HG02678 (cell line): Measurements from ENCODE around the gene CCNA2.

Experiments used
- ATAC-seq: cut with Tn5 transposase; IDR thresholded peaks from one replicate; pipeline ENCODE4 v1.9.1; 2021; ENCODE audit warnings: mild to moderate bottlenecking, moderate library complexity; ENCODE audit not compliant: unreplicated experiment

The CCNA2 gene

DNA sequence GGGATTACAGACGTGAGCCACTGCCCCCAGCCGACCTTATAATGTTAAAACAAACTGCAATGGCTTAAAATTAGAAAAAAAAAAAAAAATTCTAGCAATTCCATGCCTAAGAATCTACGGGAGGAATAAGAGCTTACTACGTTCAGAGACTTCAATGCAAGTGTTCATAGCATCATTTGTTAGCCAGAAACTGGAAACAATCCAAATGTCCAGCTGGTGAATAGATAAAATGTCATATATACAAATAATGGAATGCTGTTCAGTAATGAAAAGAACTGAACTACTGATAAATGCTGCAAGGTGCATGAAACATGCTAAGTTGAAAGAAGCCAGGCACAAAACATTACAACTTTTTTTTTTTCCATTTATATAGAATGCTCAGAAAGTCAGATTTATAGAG lies 17.3 kb downstream of the CCNA2 start:
- ATAC-seq, result no peak

DNA sequence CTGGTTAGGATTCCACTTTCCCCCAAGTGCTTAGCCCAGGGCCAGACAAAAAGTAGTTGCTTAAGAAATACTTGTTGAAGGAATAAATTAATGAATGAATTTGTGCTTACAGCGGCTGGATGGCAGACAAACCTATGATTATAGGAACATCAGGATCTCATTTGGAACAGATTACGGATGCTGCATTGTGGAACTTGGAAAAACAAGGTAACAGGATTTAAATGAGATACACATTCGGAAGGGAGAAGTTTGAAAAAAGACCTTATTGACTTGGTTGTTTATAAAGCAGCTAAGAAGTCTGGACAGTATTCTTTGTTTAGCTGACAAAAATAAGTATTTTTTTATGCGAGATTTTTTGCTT lies 22.0 kb downstream of the CCNA2 start:
- ATAC-seq, result no peak

DNA sequence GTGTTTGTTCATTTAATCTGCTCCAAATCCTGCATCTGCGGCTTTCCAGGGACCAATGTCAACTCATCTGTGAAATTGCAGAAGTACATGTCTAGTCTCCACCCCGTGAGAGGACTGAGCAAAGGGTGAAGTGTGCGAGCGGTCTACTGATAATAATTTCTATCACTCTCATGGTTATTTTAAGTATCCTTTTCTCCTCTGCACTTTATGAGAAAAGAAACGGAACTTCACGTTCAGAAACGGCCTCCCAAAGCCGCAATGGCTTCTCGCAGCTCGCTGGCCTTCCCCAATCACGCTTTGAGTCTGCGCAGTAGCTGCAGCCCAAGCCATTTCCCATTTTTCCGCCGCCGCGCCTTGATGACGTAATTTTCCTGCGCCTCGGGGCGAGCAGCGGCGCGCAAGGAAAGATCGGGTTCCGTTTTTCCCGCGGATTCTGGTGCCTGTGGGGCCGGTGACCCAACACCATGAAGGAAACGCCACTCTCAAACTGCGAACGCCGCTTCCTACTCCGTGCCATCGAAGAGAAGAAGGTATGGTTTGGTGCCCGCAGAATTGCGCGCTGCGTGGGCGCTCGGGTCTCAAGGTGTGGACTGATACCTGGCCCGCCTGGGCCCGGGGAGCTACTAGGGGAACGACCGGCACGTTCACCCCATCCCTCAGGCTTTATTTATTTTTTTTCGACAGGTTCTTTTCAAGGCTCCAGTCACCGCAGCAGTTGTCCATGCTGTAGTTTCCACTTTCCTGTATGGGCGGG lies 22.5 kb downstream of the CCNA2 start, which contains the start of gene EXOSC9:
Gene EXOSC9, plus strand, starts transcription at position 363 of the 754 bp plus-strand sequence. Its CDS starts 102 bp downstream, at position 465.
- ATAC-seq, result peak; percentile 85

DNA sequence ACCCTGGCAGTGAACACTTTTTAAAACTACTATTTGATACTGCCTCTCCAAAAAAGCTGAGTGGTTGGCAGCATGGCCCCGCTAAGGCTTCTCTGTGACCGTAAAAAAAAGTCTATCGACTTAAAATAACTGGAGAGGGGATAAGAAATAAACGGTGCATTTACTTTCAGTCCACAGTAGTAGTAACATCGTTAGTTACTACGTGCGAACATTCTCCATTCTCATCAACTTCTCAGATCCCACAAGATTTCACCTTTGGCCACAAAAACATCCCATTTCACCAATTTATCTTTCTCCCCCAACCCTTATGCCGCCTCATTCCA lies 23.1 kb downstream of the CCNA2 start:
- peak; percentile 29 for ATAC-seq

DNA sequence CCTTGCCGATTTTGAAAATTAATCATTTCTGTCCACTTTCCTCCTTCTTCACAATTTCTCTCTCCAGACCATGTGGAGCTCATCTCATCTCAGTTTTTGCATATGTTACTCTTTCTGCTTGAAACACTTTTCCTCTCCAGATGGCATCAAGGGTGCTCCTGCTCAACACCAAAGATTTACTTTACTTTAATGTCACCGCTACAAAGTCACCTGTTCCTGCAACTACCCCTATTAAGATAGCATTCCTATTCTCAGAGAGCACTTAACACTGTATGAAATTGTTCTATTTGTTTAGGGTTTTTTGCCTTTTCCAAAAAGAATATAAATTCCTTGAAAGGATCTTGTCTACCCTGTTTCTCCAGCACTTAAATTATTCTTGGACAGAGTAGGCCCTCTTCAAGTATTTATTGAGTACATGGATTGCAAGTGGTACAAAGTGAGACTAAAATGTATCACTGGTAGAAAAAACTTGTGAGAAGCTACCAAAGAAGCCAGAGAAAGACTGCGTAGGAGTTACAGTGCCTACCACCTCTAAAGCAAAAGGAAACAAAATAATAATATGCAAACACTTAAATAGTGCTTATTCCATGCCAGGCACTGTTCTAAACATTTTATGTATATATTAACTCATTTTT lies 23.7 kb downstream of the CCNA2 start:
- ATAC-seq, result no peak

DNA sequence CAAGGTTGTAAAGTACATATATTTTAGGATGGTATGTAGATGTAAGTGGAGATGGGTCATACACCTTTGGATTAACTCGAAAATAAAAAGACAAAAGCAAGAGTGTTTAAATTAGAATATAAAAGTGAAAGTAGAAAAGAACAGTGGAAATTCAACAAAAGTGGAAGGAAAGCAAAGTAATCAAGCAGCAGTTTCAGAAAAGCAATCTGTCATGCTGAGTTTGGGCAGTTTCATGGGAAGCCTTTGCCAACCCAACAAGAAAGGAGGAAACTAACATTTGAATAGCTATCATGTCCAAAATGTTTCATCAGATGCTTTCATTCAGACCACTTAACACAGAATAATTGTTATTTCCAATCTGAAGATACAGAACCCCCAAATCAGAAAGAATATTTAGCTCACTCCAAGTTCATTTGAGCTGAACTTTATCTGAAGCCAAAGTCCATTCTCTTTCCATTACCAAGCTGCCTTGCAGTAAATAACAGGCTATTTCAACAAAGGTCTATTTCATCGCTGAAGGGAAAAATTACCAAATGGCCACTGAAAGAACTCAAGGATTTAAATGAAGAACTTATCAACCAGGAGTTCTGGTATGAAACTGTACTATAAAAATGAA lies 24.4 kb downstream of the CCNA2 start:
- no peak for ATAC-seq

DNA sequence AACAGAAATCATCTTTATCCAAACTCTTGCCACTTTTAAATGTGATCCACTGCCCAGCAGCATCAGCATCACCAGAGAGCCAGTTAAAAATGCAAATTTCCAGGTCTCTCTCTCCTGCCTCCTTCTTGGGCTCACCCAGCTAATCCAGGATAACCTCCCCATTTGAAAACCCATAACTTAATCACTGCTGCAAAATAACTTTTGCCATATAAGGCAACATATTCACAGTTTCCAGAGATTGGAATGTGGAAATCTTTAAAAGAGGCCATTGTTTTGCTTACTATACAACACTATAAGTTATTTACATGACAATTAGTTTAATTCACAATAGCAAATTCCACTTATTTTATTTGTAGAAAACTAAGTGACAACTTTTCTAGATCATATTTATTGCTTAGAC lies 27.4 kb downstream of the CCNA2 start:
- no peak for ATAC-seq

DNA sequence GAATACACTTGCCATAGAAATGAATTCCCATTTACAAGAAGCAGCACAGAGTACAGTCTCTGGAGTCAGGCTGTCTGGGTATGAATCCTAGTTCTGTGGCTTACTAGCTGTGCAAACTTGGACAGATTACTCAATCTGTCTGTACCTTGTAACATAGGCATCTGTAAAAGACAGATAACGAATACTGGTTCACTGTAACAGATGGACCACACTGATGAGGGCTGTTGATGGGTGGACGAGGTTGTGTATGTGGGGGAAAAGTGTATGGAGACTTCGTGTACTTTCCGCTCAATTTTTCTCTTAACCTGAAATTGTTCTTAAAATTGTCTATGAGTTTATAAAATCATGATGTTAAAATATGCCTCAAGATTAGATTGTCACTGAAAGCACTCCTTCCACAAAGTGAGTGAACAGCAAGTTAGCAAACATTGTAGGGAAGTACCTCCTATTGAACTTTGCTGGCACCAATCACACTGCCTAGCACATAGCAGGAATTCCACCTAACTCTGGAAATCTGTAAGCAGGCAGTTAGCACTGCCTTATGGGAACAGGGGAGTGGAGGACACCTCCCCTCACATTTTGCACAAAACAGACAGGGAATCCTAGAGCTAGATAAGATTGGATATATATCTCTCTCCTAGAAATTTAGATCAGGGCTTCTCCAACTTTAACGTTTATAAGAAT lies 29.0 kb downstream of the CCNA2 start:
- ATAC-seq, result no peak

DNA sequence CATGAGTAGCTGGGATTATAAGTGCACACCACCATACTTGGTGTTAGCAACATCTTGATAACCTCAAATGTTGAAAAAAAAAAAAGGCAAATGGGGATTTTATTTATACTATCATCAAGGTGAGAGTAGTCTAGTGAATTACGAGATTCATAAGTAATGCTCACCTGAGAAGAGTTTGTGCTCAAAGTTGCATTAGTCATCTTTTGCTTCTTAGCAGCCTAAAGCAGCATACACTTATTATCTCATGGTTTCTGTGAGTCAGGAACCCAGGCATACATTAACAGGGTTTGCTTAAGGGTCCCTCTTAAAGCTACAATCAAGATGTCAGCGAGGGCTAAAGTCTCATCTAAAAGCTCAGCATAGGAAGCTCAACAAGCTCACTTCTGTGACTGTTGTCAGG lies 30.7 kb downstream of the CCNA2 start:
- ATAC-seq, result no peak

DNA sequence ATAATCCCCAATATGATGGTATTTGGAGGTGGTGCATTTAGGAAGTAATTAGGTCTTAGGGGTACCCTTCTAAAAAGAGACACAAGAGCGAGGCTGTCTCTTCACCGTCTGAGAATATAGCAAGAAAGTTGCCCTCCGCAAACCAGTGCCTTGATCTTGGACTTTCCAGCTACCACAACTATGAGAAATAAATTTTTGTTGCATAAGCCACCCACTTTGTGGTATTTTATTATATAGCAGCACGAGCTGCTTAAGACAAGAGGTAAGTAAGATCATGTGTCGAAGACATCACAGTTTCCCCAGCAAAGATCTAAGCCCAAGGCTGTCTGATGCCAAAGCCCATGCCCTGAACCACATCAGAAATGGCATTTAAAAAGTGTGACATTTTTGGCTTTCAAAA lies 32.2 kb downstream of the CCNA2 start:
- ATAC-seq, result no peak

DNA sequence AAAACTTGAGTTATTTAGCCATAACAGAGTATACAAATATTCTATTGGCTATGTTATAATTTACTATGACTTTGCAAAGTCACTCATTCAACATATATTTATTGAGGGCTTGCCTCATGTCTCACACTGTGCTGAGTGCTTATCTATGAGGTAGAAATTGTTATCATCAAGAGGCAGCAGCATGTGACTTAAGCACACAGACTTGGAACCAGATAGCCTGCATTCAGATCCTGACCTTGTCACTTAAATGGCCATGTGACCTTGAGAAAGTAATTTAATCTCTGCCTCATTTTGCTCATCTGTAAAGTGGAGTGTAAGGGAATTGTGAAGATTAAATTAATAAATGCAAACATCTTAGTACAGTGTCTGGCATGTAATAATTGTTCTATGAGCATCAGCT lies 32.7 kb downstream of the CCNA2 start:
- no peak for ATAC-seq

DNA sequence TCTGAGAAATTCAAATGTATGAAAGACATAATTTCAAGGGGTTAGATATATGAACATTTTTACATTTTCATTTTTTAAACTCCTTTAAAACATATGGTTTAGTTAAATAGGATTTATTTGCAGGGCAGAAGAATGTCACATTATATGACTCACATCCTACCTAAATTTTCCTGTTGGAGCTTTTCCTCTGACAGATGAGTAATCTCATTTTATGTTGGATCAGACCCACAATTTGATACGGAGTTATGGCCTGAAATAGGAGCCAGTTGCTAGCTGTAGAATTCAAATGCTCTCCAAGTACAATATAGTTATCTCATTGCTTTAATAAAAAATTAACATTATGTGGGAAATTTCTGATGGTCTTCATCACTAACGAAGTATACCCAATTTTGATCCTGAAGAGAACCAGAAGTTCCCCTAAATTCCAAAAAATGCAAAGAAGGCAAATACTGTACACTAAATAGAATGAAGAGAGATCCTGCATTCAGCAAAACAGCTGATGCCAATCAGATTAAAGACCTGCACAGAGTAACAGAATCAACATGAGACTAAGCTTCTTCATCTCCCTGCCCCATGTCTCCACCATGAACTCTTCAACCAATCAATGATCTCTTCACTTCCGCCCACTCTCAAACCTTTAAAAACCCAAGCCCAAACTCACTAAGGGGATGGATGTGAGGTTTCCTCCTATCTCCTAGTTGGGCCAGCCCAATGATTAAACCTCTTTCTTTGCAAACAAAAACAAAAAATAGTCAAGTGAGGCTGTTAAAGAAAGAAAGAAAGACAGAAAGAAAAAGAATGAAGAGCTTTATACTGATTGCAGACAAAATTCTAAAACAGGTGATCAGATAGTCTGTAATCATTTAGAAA lies 33.5 kb downstream of the CCNA2 start:
- ATAC-seq, result no peak

DNA sequence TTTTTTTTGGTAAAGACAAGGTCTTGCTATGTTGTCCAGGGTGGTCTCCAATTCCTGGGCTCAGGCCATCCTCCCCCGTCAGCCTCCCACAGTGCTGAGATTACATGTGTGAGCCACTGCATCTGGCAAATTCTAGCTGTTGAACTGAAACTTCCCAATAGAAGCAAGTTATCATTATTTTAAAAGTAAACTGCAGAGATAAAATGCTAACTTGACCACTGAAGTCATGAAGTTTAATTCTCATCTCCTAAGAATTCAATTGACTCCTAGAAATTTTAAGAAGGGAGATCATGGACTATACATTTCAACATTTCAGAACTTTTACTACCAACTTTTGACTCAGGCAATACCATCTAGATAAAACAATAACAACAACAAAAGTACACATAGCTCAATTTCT lies 34.2 kb downstream of the CCNA2 start:
- no peak for ATAC-seq

DNA sequence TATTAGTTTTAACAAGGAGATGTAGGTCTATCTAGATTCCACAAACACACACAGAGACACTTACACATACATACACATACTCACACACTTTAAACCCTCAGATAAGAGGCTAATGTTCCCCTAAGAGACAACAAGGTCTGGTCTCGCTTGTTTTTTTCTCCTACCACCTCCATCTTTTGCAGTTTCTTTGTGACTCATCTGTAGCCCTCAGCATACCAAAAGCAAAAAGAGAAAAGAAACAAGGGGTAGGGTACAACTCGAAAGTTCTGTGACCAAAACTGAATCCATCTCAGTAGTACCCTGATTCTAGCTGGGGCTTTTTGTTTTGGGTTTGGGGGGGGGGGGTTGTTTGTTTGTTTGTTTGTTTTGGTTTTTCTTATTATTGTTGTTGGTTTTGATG lies 34.8 kb downstream of the CCNA2 start:
- peak; percentile 93 for ATAC-seq

DNA sequence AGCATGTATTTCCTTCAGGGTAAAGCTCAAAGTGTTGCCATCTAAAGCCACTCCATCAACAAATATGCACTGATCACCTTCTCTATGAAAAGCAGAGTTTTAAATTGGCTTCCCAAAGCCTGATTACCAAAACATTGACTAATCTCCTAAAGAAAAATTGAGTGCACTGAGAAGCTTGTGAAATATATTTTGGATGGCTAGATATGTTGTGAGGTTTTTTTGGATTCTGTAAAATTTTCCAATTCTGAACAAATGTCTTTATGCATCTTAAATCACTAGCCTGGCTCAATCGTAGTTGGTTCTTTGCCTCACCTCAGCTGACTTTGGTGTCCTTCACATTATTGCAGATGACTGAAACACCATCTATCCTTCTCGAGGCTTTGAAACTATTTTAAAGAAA lies 37.5 kb downstream of the CCNA2 start:
- ATAC-seq, result no peak

DNA sequence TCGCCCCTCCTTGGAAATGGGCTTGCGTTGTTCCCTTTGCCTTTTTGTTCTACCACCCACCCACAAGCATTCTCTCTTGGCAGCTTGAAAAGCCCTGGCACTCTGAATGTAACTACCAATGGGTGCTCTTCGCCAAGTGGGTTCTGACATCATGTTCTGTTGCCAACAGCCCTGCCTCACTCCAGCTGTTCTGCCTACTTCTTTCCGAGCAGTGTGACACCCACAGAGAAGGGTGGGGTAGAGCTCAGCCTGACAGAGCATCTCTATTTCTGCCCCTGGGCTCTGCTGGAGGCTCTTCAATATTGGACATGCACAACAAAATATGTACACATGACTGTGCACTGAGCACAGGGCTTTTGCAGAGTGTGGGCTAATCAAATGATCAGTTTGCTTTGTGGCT lies 38.2 kb downstream of the CCNA2 start:
- ATAC-seq, result no peak

DNA sequence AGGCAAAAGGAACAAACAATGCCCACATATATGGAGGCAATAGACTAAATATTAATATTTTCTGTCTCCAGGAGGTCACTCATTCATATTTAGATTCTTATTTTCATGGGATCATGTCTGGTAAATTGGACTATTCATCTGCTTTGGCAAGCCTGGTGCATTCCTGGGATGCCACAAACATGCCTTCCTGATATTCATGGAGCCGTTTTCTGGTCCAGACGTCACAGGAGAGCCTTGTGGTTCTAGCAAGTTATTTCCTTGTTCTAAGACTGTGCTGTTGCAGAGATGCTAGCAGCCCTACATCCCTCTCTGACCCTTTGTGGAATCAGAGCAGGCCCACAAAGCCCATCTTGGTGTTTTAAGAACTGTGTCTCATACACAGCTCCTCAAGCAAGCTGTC lies 38.7 kb downstream of the CCNA2 start:
- ATAC-seq, result no peak

DNA sequence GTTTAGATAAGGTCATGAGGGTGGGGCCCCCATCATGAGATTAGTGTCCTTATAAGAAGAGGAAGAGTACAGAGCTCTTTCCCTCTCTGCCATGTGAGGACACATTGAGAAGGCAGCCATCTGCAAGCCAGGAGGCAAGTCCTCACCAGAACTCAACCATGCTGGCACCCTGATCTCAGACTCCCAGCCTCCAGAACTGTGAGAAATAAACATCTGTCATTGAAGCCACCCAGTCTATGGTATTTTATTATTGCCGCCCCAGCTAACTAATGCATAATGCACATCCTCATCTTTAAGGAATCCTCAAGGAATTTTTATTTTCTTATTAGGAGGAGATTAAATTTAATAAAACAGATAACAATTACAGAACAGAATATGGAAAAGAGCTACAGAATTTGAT lies 39.3 kb downstream of the CCNA2 start:
- no peak for ATAC-seq

DNA sequence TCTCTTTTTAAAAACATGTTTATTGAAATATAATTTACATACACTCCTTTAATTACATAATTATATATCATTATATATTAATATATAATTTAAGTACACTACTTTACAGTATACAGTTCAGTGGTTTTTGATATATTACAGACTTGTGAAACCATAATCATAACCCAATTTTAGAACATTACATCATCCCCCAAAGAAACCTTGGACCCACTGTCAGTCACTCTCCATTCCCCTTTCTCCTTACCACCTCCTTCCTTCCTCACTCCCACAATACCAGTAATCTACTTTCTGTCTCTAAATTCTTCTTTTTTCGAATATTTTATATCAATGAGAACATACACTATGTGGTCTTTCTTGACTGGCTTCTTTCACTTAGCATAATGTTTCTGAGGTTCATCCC lies 40.5 kb downstream of the CCNA2 start:
- no peak for ATAC-seq

DNA sequence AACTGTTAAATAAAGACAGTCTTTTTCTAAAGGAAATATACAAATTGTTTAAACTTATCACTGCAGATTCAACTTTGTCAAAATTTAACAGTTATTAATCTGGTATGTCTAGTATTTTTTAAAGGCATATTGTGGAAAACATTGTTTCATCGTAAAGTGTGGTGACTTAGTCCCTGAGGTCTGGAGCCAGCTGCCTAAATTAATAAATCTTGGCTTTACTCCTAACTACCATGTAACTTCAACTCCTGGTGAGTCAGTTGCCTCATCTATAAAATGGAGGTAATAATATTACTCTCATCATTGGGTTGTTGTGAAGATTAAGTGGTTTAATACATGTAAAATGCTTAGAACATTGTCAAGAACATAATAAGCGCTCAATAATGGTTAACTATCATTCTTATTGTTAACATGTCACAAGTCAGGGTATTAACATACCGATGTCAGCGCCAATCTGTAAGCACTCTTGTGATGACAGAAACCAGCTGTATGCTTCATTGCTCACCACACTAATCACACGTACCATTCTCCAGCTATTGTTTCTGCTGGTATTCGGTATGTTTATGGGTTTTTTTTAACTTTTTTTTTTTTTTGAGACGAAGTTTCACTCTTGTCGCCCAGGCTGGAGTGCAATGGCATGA lies 44.6 kb downstream of the CCNA2 start:
- ATAC-seq, result no peak
